Activated T-cell treated with anti-CD3 and anti-CD28 coated beads, Interleukin-2, amount 50 U/mL, for 72 hours (primary cell): ENCODE data around the gene CDCA4. TPM values are rescaled to one million over a fixed set of nuclear protein-coding genes. Genes with fewer than 3 reads are reported as not detected.

Experiments used
- ATAC-seq, 2 donors: fragments of 150-1000 bp; cut with Tn5 transposase; replicated peaks in 1 of 2; 2 replicates each; pipeline ENCODE4 v1.10.0; 2021; ENCODE audit warnings: moderate library complexity in 2 of 2, mild to moderate bottlenecking in 1 of 2
- DNase-seq, 2 donors: peaks; one replicate each; pipeline ENCODE4 v3.0.0; 2021 to 2022; ENCODE audit warnings: mixed read lengths in 1 of 2
- H3K27ac Mint-ChIP-seq: one replicate; pipeline ENCODE4 v1.8.0; 2022; ENCODE audit warnings: mild to moderate bottlenecking, moderate library complexity, mixed read lengths
- H3K27me3 Mint-ChIP-seq: one replicate; pipeline ENCODE4 v1.8.0; 2022; ENCODE audit warnings: low read depth, mixed read lengths
- H3K36me3 Mint-ChIP-seq, 2 donors: one replicate each; pipeline ENCODE4 v1.8.0; 2022; ENCODE audit warnings: mixed read lengths in 2 of 2, mild to moderate bottlenecking in 1 of 2; ENCODE audit not compliant: insufficient read depth in 2 of 2
- H3K4me1 Mint-ChIP-seq: one replicate; pipeline ENCODE4 v1.8.0; 2022; ENCODE audit warnings: low read depth, mixed read lengths
- H3K4me3 Mint-ChIP-seq, 2 donors: one replicate each; pipeline ENCODE4 v1.8.0; 2022; ENCODE audit warnings: mild to moderate bottlenecking in 2 of 2, mixed read lengths in 2 of 2, moderate library complexity in 2 of 2
- H3K9me3 Mint-ChIP-seq, 2 donors: one replicate each; pipeline ENCODE4 v1.8.0; 2022; ENCODE audit warnings: mixed read lengths in 2 of 2
- total RNA-seq, 2 donors: library from RNA; stranded (reverse); gene quantifications; one replicate each; pipeline ENCODE4 v1.2.3, GENCODE V29; 2022

CDCA4 gene
- total RNA-seq, 2 donors from 2014 or later = 56.8 to 57.5 TPM

- DNase-seq (no peak), ATAC-seq (no peak)
- Mint-ChIP-seq H3K4me1 (no peaks in the 10 kb centered on the region), H3K4me3 (no peak overlapping the region), H3K27me3 (peaks cover 6% of the 10 kb centered on the region), H3K9me3 (no peaks in the 10 kb centered on the region), H3K27ac (no peak overlapping the region), H3K36me3 (no peaks in the 10 kb centered on the region)
Measured at GRCh38 chr14:104966261-104966865, 54.5 kb downstream of the CDCA4 start.

GRCh38 chr14:104965561-104966231 lies 55.2 kb downstream of the CDCA4 start:
- H3K27me3 Mint-ChIP-seq = peaks cover 6% of the 10 kb centered on the region

DNA sequence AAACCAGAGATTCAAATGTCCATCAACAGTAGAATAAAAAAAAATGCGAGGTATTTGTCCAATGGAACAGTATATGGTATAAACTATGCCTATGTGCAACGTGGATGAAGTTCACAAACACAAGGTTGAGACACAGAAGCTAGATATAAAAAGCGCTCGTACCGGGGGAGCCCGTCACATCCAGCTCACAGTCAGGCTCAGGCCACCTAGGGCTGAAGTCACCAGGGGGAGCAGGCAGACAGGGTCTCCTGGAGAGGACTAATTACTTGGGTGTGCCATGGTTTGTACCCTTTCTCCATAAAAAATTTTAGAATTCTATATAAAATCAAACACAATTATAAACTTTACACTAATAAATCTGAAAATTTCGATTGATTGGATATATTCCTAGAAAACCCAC lies 56.3 kb downstream of the CDCA4 start:
- Mint-ChIP-seq H3K4me1 (no peaks in the 10 kb centered on the region), H3K27ac (no peak overlapping the region), H3K36me3 (no peaks in the 10 kb centered on the region), H3K9me3 (no peaks in the 10 kb centered on the region), H3K4me3 (no peak overlapping the region), H3K27me3 (peaks cover 6% of the 10 kb centered on the region)
- no peak for ATAC-seq
- no peak for DNase-seq

More at GRCh38 chr14:104965561-104966231, 55.2 kb downstream of the CDCA4 start:
- Mint-ChIP-seq H3K27ac (no peak overlapping the region), H3K36me3 (no peaks in the 10 kb centered on the region), H3K4me1 (no peaks in the 10 kb centered on the region), H3K4me3 (no peak overlapping the region), H3K9me3 (no peaks in the 10 kb centered on the region)
- ATAC-seq = no peak
- DNase-seq = no peak

Other genes starting within 250 kb of the CDCA4 start
- gene AKT1, start 225.3 kb downstream of the CDCA4 start, total RNA-seq = 100 to 1,000 TPM in 1 of 2 donors, 10 to 100 TPM in 1; 98.0 to 113 TPM
- gene ZBTB42, start 220.0 kb downstream of the CDCA4 start, total RNA-seq = 1 to 10 TPM; 2.5 to 3.0 TPM
- gene CEP170B, start 155.8 kb downstream of the CDCA4 start, total RNA-seq = 1 to 10 TPM; 6.1 to 7.9 TPM
- gene PLD4, start 96.2 kb downstream of the CDCA4 start, total RNA-seq = under 1 TPM in 1 of 2 donors, not detected in 1; 0.30 TPM
- under 1 TPM in 1 of 2 donors, not detected in 1; 0.05 TPM for gene AHNAK2, start 42.7 kb downstream of the CDCA4 start, total RNA-seq
- gene CLBA1, start 35.3 kb downstream of the CDCA4 start, total RNA-seq = under 1 TPM; 0.79 to 0.93 TPM
- 10 to 100 TPM; 38.2 to 49.6 TPM for gene GPR132, start 44.3 kb upstream of the CDCA4 start, total RNA-seq
- 1 to 10 TPM; 3.1 to 5.4 TPM for gene JAG2, start 147.7 kb upstream of the CDCA4 start, total RNA-seq
- gene NUDT14, start 160.2 kb upstream of the CDCA4 start, total RNA-seq = 10 to 100 TPM; 13.3 to 18.2 TPM
- gene BTBD6, start 227.4 kb upstream of the CDCA4 start, total RNA-seq = 10 to 100 TPM; 25.8 to 28.8 TPM